DND-41 (cell line): Measurements from ENCODE around the gene WWC1.

Experiments used
- EZH2 ChIP-seq: IDR thresholded peaks from 3 replicates; pipeline ENCODE4 v1.6.1; 2012; ENCODE audit warnings: borderline replicate concordance, low read depth, mild to moderate bottlenecking, moderate library complexity, low read length, inconsistent platforms; ENCODE audit not compliant: severe bottlenecking
- TF ChIP-seq, protein P1 (sequence below): IDR thresholded peaks from 2 replicates; pipeline ENCODE4 v1.5.1; 2012; ENCODE audit warnings: borderline replicate concordance, low read length, moderate library complexity, mild to moderate bottlenecking; ENCODE audit not compliant: poor library complexity, severe bottlenecking; ENCODE audit errors: extremely low read depth

- TF ChIP-seq, protein P1, sequence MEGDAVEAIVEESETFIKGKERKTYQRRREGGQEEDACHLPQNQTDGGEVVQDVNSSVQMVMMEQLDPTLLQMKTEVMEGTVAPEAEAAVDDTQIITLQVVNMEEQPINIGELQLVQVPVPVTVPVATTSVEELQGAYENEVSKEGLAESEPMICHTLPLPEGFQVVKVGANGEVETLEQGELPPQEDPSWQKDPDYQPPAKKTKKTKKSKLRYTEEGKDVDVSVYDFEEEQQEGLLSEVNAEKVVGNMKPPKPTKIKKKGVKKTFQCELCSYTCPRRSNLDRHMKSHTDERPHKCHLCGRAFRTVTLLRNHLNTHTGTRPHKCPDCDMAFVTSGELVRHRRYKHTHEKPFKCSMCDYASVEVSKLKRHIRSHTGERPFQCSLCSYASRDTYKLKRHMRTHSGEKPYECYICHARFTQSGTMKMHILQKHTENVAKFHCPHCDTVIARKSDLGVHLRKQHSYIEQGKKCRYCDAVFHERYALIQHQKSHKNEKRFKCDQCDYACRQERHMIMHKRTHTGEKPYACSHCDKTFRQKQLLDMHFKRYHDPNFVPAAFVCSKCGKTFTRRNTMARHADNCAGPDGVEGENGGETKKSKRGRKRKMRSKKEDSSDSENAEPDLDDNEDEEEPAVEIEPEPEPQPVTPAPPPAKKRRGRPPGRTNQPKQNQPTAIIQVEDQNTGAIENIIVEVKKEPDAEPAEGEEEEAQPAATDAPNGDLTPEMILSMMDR, result no peak
- no peak for TF ChIP-seq EZH2
Observed at GRCh38 chr5:168299372-168299771, 7.9 kb downstream of the WWC1 start.
